GM12878 (cell line): ENCODE data around the gene CALR. TPM values are rescaled to one million over a fixed set of nuclear protein-coding genes. Genes with fewer than 3 reads are reported as not detected.

Experiments used
- ASH2L ChIP-seq: fragments of 300-600, 200-600 bp; sonication (generic); IDR thresholded peaks from 2 replicates; pipeline ENCODE4 v1.6.1; 2017; ENCODE audit warnings: low read depth, mild to moderate bottlenecking, borderline replicate concordance
- ATF3 ChIP-seq: IDR thresholded peaks from 2 replicates; pipeline ENCODE4 v1.6.1; 2011; ENCODE audit warnings: low read depth, mild to moderate bottlenecking, low read length, moderate library complexity, borderline replicate concordance; ENCODE audit errors: extremely low read depth
- BRCA1 ChIP-seq: IDR thresholded peaks from 2 replicates; pipeline ENCODE4 v1.6.1; 2011; ENCODE audit warnings: low read depth, low read length, improper control_type of control experiment
- CBX3 ChIP-seq: fragments of 200-600 bp; sonication (generic); IDR thresholded peaks from 2 replicates; pipeline ENCODE4 v1.6.1; 2016; ENCODE audit warnings: low read depth, borderline replicate concordance
- CBX5 ChIP-seq: sonication (generic); IDR thresholded peaks from 2 replicates; pipeline ENCODE4 v1.6.1; 2016; ENCODE audit warnings: low read depth, moderate library complexity, mild to moderate bottlenecking, inconsistent platforms
- CEBPB ChIP-seq, 2 experiments: fragments of 150-350 bp in 1 of 2; IDR thresholded peaks; 2 replicates each; pipeline ENCODE4 v1.6.1; 2012 to 2014; ENCODE audit warnings: low read depth in 2 of 2, low read length in 2 of 2, borderline replicate concordance in 1 of 2, inconsistent platforms in 1 of 2
- CHD2 ChIP-seq: IDR thresholded peaks from 2 replicates; pipeline ENCODE4 v1.6.1; 2011; ENCODE audit warnings: low read depth, low read length, improper control_type of control experiment, borderline replicate concordance
- EED ChIP-seq: sonication (generic); IDR thresholded peaks from 2 replicates; pipeline ENCODE4 v1.6.1; 2016; ENCODE audit warnings: antibody characterized with exemption, low read depth
- ETV6 ChIP-seq, 2 experiments: fragments of 450-650 bp in 1 of 2; IDR thresholded peaks in 1 of 2; conservative IDR thresholded peaks in 1 of 2; 2 replicates each; pipeline ENCODE4 v1.6.1; 2014; ENCODE audit warnings: antibody characterized with exemption in 1 of 2, borderline replicate concordance in 1 of 2, low read depth in 1 of 2, mild to moderate bottlenecking in 1 of 2, moderate library complexity in 1 of 2
- FOXK2 ChIP-seq: fragments of 450-650 bp; IDR thresholded peaks from 2 replicates; pipeline ENCODE4 v1.6.1; 2017; ENCODE audit warnings: mild to moderate bottlenecking, moderate library complexity
- GATAD2B ChIP-seq: fragments of 450-650 bp; conservative IDR thresholded peaks from 2 replicates; pipeline ENCODE4 v1.6.1; 2017; ENCODE audit warnings: low read depth, mild to moderate bottlenecking, moderate library complexity
- JUND ChIP-seq: IDR thresholded peaks from 2 replicates; pipeline ENCODE4 v1.6.1; 2012; ENCODE audit warnings: low read depth, mild to moderate bottlenecking, low read length, improper control_type of control experiment, moderate library complexity
- KAT2A ChIP-seq: conservative IDR thresholded peaks from 2 replicates; pipeline ENCODE4 v1.6.1; 2011; ENCODE audit warnings: low read depth, low read length; ENCODE audit not compliant: control insufficient read depth
- KLF5 ChIP-seq: fragments of 450-650 bp; IDR thresholded peaks from 2 replicates; pipeline ENCODE4 v1.6.1; 2014; ENCODE audit warnings: mild to moderate bottlenecking; ENCODE audit not compliant: partially characterized antibody
- MYC ChIP-seq: IDR thresholded peaks from 2 replicates; pipeline ENCODE4 v1.6.1; 2011; ENCODE audit warnings: mild to moderate bottlenecking, low read length, moderate library complexity, inconsistent platforms; ENCODE audit not compliant: insufficient read depth, insufficient replicate concordance, insufficient read length, severe bottlenecking
- NFXL1 ChIP-seq: fragments of 450-650 bp; IDR thresholded peaks from 2 replicates; pipeline ENCODE4 v1.6.1; 2017; ENCODE audit warnings: antibody characterized with exemption, mild to moderate bottlenecking, borderline replicate concordance
- NR2C2 ChIP-seq: IDR thresholded peaks from 2 replicates; pipeline ENCODE4 v1.6.1; 2011; ENCODE audit warnings: borderline replicate concordance, low read depth; ENCODE audit not compliant: control insufficient read depth, insufficient read length
- PML ChIP-seq: IDR thresholded peaks from 2 replicates; pipeline ENCODE4 v1.6.1; 2012; ENCODE audit warnings: low read length, inconsistent platforms
- POU2F2 ChIP-seq: IDR thresholded peaks from 3 replicates; pipeline ENCODE4 v1.6.1; 2011; ENCODE audit warnings: low read depth, mild to moderate bottlenecking, low read length, borderline replicate concordance
- RBBP5 ChIP-seq: fragments of 200-600 bp; sonication (generic); conservative IDR thresholded peaks from 2 replicates; pipeline ENCODE4 v1.6.1; 2016
- RUNX3 ChIP-seq: IDR thresholded peaks from 2 replicates; pipeline ENCODE4 v1.6.1; 2012; ENCODE audit warnings: low read length, inconsistent platforms
- SMAD1 ChIP-seq: fragments of 450-650 bp; IDR thresholded peaks from 2 replicates; pipeline ENCODE4 v1.6.1; 2018; ENCODE audit warnings: mild to moderate bottlenecking, low read depth; ENCODE audit not compliant: partially characterized antibody
- SREBF2 ChIP-seq: IDR thresholded peaks from 2 replicates; pipeline ENCODE4 v1.6.1; 2012; ENCODE audit warnings: mild to moderate bottlenecking, low read length
- SRF ChIP-seq, 2 experiments: IDR thresholded peaks; 2 replicates each; pipeline ENCODE4 v1.6.1; 2011; ENCODE audit warnings: low read depth in 2 of 2, low read length in 2 of 2, mild to moderate bottlenecking in 1 of 2, moderate library complexity in 1 of 2
- STAT3 ChIP-seq: IDR thresholded peaks from 2 replicates; pipeline ENCODE4 v1.6.1; 2011; ENCODE audit warnings: low read depth, low read length, improper control_type of control experiment
- SUPT20H ChIP-seq: IDR thresholded peaks from 2 replicates; pipeline ENCODE4 v1.6.1; 2011; ENCODE audit warnings: low read depth, mild to moderate bottlenecking, low read length, moderate library complexity, borderline replicate concordance; ENCODE audit not compliant: control insufficient read depth
- TBL1XR1 ChIP-seq: IDR thresholded peaks from 2 replicates; pipeline ENCODE4 v1.6.1; 2012; ENCODE audit warnings: low read depth, low read length, improper control_type of control experiment
- WRNIP1 ChIP-seq: IDR thresholded peaks from 2 replicates; pipeline ENCODE4 v1.6.1; 2011; ENCODE audit warnings: low read depth, low read length, improper control_type of control experiment, borderline replicate concordance
- ZBED1 ChIP-seq: IDR thresholded peaks from 2 replicates; pipeline ENCODE4 v1.6.1; 2016; ENCODE audit warnings: borderline replicate concordance
- ZNF622 ChIP-seq: fragments of 450-650 bp; IDR thresholded peaks from 2 replicates; pipeline ENCODE4 v1.6.1; 2017; ENCODE audit warnings: mild to moderate bottlenecking, inconsistent platforms
- ZZZ3 ChIP-seq: IDR thresholded peaks from 2 replicates; pipeline ENCODE4 v1.6.1; 2011; ENCODE audit warnings: low read depth; ENCODE audit not compliant: control insufficient read depth, insufficient read length
- polyA plus RNA-seq, 11 experiments: library from polyadenylated mRNA; depleted of rRNA in 4 of 11; unstranded in 6 of 11; stranded (reverse) in 5 of 11; fragments of >200 nt; fragmentation: Nextera tagmentation in 4 of 11; fragmentation: Illumina TruSeq in 1 of 11; extraction: Ambion mirVana in 4 of 11; extraction: Trizol in 1 of 11; gene quantifications; 1 replicate in 1 of 11; 2 replicates in 10 of 11; pipeline versions ENCODE4 v1.2.1 to v1.2.3, GENCODE V29; 2011 to 2016; ENCODE audit warnings: inconsistent platforms in 2 of 11, missing spikeins in 2 of 11, low read depth in 1 of 11
- total RNA-seq, 4 experiments: library from RNA; depleted of rRNA in 3 of 4; stranded (reverse); fragments of >200 nt in 3 of 4; fragmentation: Illumina TruSeq in 1 of 4; extraction: Trizol in 1 of 4; gene quantifications; 2 replicates each; pipeline versions ENCODE4 v1.2.1 to v1.2.3, GENCODE V29; 2013 to 2021
- TF ChIP-seq, protein P1 (sequence below): IDR thresholded peaks from 2 replicates; pipeline ENCODE4 v1.6.1; 2012; ENCODE audit warnings: low read depth, low read length, improper control_type of control experiment

The CALR gene
- total and polyA plus RNA-seq, 10 of the 15 experiments (the other 5 are each of a cell fraction or from before 2014, with no cell fraction given), result 202 to 1,451 (median 749) TPM

- TF ChIP-seq ZZZ3, result no peak
- no peak for TF ChIP-seq BRCA1
- no peak for TF ChIP-seq FOXK2
- TF ChIP-seq SMAD1, result no peak
- TF ChIP-seq NFXL1, result no peak
- TF ChIP-seq KAT2A, result no peak
- no peak; the same call in 1 of the 2 replicates for TF ChIP-seq WRNIP1
- TF ChIP-seq ETV6 (conservative IDR thresholded peaks at IDR 0.05 in 1 of 2, IDR thresholded peaks at IDR 0.05 in 1 of 2; ENCODE audit: borderline replicate concordance in 1 of 2, low read depth in 1 of 2), result no peak
- TF ChIP-seq CEBPB (IDR thresholded peaks at IDR 0.05; ENCODE audit: borderline replicate concordance in 1 of 2, low read depth in 2 of 2, low read length in 2 of 2), result no peak
- no peak for TF ChIP-seq KLF5
- TF ChIP-seq CBX3, result no peak
- peak in 1 of 2 experiments; percentile 4; a peak in 1 of 4 replicates for TF ChIP-seq SRF (IDR thresholded peaks at IDR 0.05; ENCODE audit: low read depth in 2 of 2, low read length in 2 of 2)
- TF ChIP-seq PML, result peak; percentile 82; the same call in 1 of the 2 replicates
- no peak for TF ChIP-seq JUND
- TF ChIP-seq ZNF622, result no peak
- no peak for TF ChIP-seq EED
- TF ChIP-seq SUPT20H, result no peak
- TF ChIP-seq RBBP5, result no peak
- no peak for TF ChIP-seq NR2C2
- TF ChIP-seq, protein P1, sequence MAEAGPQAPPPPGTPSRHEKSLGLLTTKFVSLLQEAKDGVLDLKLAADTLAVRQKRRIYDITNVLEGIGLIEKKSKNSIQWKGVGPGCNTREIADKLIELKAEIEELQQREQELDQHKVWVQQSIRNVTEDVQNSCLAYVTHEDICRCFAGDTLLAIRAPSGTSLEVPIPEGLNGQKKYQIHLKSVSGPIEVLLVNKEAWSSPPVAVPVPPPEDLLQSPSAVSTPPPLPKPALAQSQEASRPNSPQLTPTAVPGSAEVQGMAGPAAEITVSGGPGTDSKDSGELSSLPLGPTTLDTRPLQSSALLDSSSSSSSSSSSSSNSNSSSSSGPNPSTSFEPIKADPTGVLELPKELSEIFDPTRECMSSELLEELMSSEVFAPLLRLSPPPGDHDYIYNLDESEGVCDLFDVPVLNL, result no peak
- 0 out of 2 replicates have a peak, but pooled peaks have one; percentile 63 for TF ChIP-seq ASH2L
- TF ChIP-seq ZBED1, result no peak
- peak; percentile 47; the same call in 2 of the 3 replicates for TF ChIP-seq POU2F2
- TF ChIP-seq CBX5, result no peak
- 0 out of 2 replicates have a peak, but pooled peaks have one; percentile 50 for TF ChIP-seq SREBF2
- TF ChIP-seq RUNX3, result peak; percentile 46; the same call in 1 of the 2 replicates
- TF ChIP-seq STAT3, result no peak
- peak; percentile 28; the same call in 1 of the 2 replicates for TF ChIP-seq CHD2
- peak; percentile 84 for TF ChIP-seq TBL1XR1
- TF ChIP-seq GATAD2B, result peak; percentile 57
- no peak for TF ChIP-seq ATF3
- peak; percentile 22 for TF ChIP-seq MYC
Measured at GRCh38 chr19:12933287-12934072, 4.9 kb upstream of the CALR start, which contains the start of gene FARSA (continued).
